Nephron (organoid): Measurements from ENCODE around the gene TMEM233.
"Not testable (repeated sequence)": the region's sequence is repeated elsewhere in the genome, so short reads cannot be mapped to it uniquely, and the experiment has no call there.

Source experiments
- H3K27ac Mint-ChIP-seq, 3 experiments: 2 replicates each; pipeline ENCODE4 v1.8.0; 2020; ENCODE audit warnings: mixed read lengths in 3 of 3, mild to moderate bottlenecking in 2 of 3, moderate library complexity in 1 of 3
- H3K27me3 Mint-ChIP-seq: 2 replicates; pipeline ENCODE4 v1.8.0; 2021; ENCODE audit warnings: low read depth, mild to moderate bottlenecking, moderate library complexity, mixed read lengths
- H3K36me3 Mint-ChIP-seq: 2 replicates; pipeline ENCODE4 v1.8.0; 2020; ENCODE audit warnings: low read depth, mixed read lengths
- H3K4me1 Mint-ChIP-seq: 2 replicates; pipeline ENCODE4 v1.8.0; 2020; ENCODE audit warnings: mixed read lengths
- H3K4me3 Mint-ChIP-seq, 3 experiments: 2 replicates each; pipeline ENCODE4 v1.8.0; 2020; ENCODE audit warnings: mild to moderate bottlenecking in 3 of 3, mixed read lengths in 3 of 3, moderate library complexity in 2 of 3
- H3K9me3 Mint-ChIP-seq: 2 replicates; pipeline ENCODE4 v1.8.0; 2020; ENCODE audit warnings: mixed read lengths
- TF ChIP-seq, protein P1 (sequence below), 3 experiments: fragments of 200-600 bp; sonication (generic); IDR thresholded peaks; one replicate each; pipeline ENCODE4 v1.5.0; 2021; ENCODE audit warnings: antibody characterized with exemption in 3 of 3; ENCODE audit not compliant: unreplicated experiment in 3 of 3

The TMEM233 gene

DNA sequence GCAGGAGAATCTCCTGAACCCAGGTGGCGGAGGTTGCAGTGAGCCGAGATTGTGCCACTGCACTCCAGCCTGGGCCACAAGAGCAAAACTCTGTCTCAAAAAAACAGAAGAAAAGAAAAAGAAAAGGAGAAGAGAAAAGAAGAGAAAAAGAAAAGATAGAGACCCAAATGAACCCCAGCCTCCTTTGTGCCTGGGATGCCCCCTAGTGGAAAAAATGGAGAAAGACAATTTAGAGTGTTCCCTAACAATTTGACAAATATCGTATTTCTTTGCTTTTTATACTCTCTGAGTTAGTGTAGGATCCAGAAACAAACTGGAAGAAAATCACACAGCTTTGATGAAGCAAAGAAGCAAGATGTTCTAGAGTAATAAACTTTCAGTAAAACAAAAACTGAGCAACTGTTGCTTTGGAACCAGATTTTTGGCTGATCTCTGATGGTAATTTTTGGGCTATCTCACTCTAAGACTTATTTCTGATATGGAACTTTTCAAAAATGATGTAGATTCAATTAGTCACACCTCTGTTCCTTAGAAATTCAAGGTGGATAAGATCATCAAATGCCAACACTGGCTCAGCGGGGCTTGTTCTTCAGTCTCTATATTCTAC, 55.7 kb downstream of the TMEM233 start:
- Mint-ChIP-seq H3K36me3 (no peaks in the 10 kb centered on the region), H3K4me3 (no peak overlapping the region), H3K27ac (no peak overlapping the region), H3K4me1 (peaks cover 5% of the 10 kb centered on the region), H3K27me3 (no peaks in the 10 kb centered on the region), H3K9me3 (peaks cover 23% of the 10 kb centered on the region)
- TF ChIP-seq, protein P1, sequence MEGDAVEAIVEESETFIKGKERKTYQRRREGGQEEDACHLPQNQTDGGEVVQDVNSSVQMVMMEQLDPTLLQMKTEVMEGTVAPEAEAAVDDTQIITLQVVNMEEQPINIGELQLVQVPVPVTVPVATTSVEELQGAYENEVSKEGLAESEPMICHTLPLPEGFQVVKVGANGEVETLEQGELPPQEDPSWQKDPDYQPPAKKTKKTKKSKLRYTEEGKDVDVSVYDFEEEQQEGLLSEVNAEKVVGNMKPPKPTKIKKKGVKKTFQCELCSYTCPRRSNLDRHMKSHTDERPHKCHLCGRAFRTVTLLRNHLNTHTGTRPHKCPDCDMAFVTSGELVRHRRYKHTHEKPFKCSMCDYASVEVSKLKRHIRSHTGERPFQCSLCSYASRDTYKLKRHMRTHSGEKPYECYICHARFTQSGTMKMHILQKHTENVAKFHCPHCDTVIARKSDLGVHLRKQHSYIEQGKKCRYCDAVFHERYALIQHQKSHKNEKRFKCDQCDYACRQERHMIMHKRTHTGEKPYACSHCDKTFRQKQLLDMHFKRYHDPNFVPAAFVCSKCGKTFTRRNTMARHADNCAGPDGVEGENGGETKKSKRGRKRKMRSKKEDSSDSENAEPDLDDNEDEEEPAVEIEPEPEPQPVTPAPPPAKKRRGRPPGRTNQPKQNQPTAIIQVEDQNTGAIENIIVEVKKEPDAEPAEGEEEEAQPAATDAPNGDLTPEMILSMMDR (IDR thresholded peaks at IDR 0.05; ENCODE audit: unreplicated experiment in 3 of 3), result peak in 2 of 3 experiments; percentile 21 to 51

DNA sequence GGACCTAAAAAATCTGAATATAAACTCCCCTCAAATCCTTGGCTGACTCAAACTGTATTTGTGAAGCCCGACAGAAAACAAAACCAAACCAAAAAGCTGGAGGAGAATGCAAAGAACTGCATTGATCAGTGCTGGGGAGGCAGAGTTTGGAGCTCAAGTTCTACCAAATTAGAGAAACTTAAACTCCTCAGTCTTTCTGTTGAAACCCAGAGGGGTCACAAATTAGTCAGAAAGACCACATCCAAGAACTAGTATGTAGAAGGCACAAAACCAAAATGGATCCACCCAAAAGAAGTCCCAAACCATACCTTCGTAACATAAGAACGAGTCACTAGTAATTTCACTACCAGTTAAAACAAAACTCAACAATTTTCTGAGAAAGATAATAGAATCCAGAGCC, 59.1 kb downstream of the TMEM233 start:
- Mint-ChIP-seq H3K27ac (no peak overlapping the region), H3K4me1 (no peaks in the 10 kb centered on the region)

DNA sequence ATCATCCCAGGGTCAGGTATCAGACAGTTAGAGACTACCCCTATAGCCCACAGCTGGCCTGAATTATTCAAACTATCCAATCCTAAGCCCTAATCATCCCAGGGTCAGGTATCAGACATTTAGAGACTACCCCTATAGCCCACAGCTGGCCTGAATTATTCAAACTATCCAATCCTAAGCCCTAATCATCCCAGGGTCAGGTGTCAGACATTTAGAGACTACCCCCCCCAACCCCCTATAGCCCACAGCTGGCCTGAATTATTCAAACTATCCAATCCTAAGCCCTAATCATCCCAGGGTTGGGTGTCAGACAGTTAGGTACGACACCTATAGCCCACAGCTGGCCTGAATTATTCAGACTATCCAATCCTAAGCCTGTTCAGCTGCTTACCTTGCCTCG, 63.4 kb downstream of the TMEM233 start:
- H3K4me1 Mint-ChIP-seq, H3K27me3 Mint-ChIP-seq, H3K36me3 Mint-ChIP-seq, H3K4me3 Mint-ChIP-seq, H3K27ac Mint-ChIP-seq: not testable (repeated sequence)
- peaks cover 20% of the 10 kb centered on the region for H3K9me3 Mint-ChIP-seq

More for the DNA sequence above, 59.1 kb downstream of the TMEM233 start:
- Mint-ChIP-seq H3K36me3 (no peaks in the 10 kb centered on the region), H3K27me3 (no peaks in the 10 kb centered on the region), H3K9me3 (peaks cover 24% of the 10 kb centered on the region), H3K4me3 (no peak overlapping the region)
- TF ChIP-seq, protein P1 (IDR thresholded peaks at IDR 0.05; ENCODE audit: unreplicated experiment in 3 of 3), result no peak

DNA sequence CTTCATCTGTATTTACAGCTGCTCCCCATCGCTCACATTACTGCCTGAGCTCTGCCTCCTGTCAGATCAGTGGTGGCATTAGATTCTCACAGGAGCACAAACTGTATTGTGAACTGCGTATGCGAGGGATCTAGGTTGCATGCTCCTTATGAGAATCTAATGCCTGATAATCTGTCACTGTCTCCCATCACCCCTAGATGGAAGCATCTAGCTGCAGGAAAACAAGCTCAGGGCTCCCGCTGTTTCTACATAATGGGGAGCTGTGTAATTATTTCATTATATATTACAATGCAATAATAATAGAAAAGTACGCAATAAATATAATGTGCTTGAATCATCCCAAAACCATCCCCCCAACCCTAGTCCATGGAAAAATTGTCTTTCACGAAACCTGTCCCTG, 64.6 kb downstream of the TMEM233 start:
- not testable (repeated sequence) for H3K27ac Mint-ChIP-seq, H3K4me3 Mint-ChIP-seq, H3K36me3 Mint-ChIP-seq, H3K4me1 Mint-ChIP-seq, H3K27me3 Mint-ChIP-seq
- peaks cover 10% of the 10 kb centered on the region for H3K9me3 Mint-ChIP-seq

DNA sequence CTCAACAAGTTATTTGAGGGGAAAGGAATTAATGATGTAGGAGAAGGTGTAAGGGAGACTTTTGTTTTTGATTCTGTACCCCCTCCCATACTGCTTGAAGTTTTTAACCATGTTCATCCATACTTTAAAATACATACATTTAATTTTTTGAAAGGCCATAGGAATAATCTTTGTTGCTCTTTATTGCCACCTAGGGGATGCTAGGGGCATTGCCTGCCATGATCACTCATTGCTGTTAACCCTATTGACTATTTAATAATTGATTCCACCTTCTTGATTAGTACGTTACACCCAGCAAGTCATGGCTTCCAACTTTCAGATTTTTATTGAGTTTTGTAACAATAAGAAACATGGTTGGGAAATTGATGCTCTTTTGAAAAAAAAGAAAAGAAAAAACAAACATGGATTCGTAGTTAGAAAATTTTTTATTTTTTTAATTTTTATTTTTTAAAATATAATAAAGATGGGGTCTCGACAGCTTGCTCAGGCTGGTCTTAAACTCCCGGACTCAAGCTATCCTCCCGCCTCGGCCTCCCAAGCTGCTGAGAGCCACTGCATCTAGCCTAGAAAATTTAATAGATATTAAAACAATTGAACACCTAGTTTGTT, 65.8 kb downstream of the TMEM233 start:
- Mint-ChIP-seq H3K36me3 (no peaks in the 10 kb centered on the region), H3K9me3 (peaks cover 4% of the 10 kb centered on the region), H3K27ac (no peak overlapping the region), H3K4me1 (no peaks in the 10 kb centered on the region), H3K4me3 (no peak overlapping the region), H3K27me3 (no peaks in the 10 kb centered on the region)
- TF ChIP-seq, protein P1 (IDR thresholded peaks at IDR 0.05; ENCODE audit: unreplicated experiment in 3 of 3), result peak; percentile 88 to 93 (median 90)

DNA sequence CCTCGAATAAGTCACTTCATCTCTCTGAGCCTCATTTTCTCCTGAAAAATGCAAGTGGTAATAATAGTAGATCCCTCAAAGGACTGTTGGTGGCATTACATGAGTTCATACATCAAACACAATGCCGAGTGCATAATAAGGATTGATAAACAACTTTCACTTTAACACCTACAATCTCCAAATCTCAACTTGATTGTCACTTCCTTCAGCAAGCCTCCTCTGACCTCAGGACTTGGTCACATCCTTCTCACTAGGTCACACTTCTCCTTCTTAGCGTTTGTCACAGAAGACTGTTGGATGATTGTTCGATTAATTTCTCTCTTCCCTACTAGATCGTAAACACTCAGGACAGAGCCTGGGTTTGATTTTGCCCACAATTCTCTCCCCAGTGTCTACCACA, 66.5 kb downstream of the TMEM233 start:
- Mint-ChIP-seq H3K36me3 (no peaks in the 10 kb centered on the region), H3K4me1 (no peaks in the 10 kb centered on the region), H3K27me3 (no peaks in the 10 kb centered on the region), H3K4me3 (no peak overlapping the region), H3K27ac (no peak overlapping the region), H3K9me3 (peaks cover 4% of the 10 kb centered on the region)
- TF ChIP-seq, protein P1 (IDR thresholded peaks at IDR 0.05; ENCODE audit: unreplicated experiment in 3 of 3), result no peak

DNA sequence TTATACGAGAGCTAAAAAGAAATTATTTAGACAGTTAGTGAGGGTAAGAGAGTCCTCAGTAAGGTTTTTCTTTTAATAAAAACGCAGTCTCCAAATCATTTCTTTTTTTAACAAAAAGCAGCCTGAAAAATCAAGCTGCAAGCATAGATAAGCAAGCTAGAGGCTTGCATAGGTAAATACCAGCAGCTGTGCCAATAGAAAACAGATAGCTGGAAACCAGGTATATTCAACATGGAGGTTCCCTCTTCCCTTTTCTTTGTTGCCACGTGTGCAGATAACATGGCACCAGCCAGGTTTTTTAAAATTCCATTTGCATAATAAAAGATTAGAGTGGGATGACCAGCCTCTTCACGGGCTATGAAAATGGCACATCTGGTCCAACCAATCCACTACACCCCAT, 68.3 kb downstream of the TMEM233 start:
- Mint-ChIP-seq H3K4me1 (peaks cover under 1% of the 10 kb centered on the region), H3K27ac (no peak overlapping the region), H3K9me3 (no peaks in the 10 kb centered on the region), H3K36me3 (no peaks in the 10 kb centered on the region), H3K4me3 (no peak overlapping the region), H3K27me3 (no peaks in the 10 kb centered on the region)
- TF ChIP-seq, protein P1 (IDR thresholded peaks at IDR 0.05; ENCODE audit: unreplicated experiment in 3 of 3), result no peak
